Heart left ventricle (tissue), 13 donors: Measurements from ENCODE around the gene ERMARD.

Source experiments
- POLR2A ChIP-seq, 2 donors: fragments of 450-650 bp; IDR thresholded peaks; one replicate each; pipeline ENCODE4 v1.6.1; 2017; ENCODE audit warnings: antibody characterized with exemption in 2 of 2, mild to moderate bottlenecking in 2 of 2, moderate library complexity in 2 of 2
- TF ChIP-seq, protein P1 (sequence below), 12 donors: fragments of 200-600 bp; sonication (generic) in 4 of 12; IDR thresholded peaks; one replicate each; pipeline versions ENCODE4 v1.5.0 to v1.8.0; 2018 to 2022; ENCODE audit warnings: antibody characterized with exemption in 12 of 12, mild to moderate bottlenecking in 5 of 12
- donor health status: ischemic (EF 13 %, LVEDD 7.1; RV severe dilation, severe dysfunction).
- donor health status: DM: no; HTN: yes; CAD: no.
- donor health status: DM: no; HTN: no; CAD: no.
- donor health status: ischemic (EF 25% LVEDD 6.9; RV normal size, moderate dysfunction).
- donor health status: ischemic (EF 25% LVEDD 5.7; RV mildly dilated, moderate dysfunction).
- donor health status: ischemic (EF 35%, LVEDD 5.7; RV mildly dilated, moderate dysfunction).
- donor health status: nonischemic (EF 11% LVEDD 7.7; RV severe dilation, severe dysfunction).
- donor health status: DM: yes; HTN: yes; CAD: no.
- donor health status: PGD.
- donor health status: ischemic (EF 29% LVEDD 5.4; RV normal size, mild dysfunction).
- donor health status: nonischemic (EF 23%, LVEDD 6.1; RV moderate dilation, normal function).

- TF ChIP-seq, protein P1, sequence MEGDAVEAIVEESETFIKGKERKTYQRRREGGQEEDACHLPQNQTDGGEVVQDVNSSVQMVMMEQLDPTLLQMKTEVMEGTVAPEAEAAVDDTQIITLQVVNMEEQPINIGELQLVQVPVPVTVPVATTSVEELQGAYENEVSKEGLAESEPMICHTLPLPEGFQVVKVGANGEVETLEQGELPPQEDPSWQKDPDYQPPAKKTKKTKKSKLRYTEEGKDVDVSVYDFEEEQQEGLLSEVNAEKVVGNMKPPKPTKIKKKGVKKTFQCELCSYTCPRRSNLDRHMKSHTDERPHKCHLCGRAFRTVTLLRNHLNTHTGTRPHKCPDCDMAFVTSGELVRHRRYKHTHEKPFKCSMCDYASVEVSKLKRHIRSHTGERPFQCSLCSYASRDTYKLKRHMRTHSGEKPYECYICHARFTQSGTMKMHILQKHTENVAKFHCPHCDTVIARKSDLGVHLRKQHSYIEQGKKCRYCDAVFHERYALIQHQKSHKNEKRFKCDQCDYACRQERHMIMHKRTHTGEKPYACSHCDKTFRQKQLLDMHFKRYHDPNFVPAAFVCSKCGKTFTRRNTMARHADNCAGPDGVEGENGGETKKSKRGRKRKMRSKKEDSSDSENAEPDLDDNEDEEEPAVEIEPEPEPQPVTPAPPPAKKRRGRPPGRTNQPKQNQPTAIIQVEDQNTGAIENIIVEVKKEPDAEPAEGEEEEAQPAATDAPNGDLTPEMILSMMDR (IDR thresholded peaks at IDR 0.05), result no peak
- no peak for TF ChIP-seq POLR2A (IDR thresholded peaks at IDR 0.05)
These were observed 48.6 kb upstream of the ERMARD start for GRCh38 chr6:169702840-169703246.
